HT-29 (cell line): ENCODE results near the gene MTHFD2L. TPM values are rescaled to one million over a fixed set of nuclear protein-coding genes. Genes with fewer than 3 reads are reported as not detected.
A peak's percentile ranks its signal among the peaks of the same experiment; 100 is the strongest.
"Not testable (repeated sequence)": the region's sequence is repeated elsewhere in the genome, so short reads cannot be mapped to it uniquely, and the experiment has no call there.

Source experiments
- DNase-seq: peaks from one replicate; pipeline ENCODE4 v3.0.0-alpha.2; 2015; ENCODE audit warnings: low spot score
- total RNA-seq: library from RNA; depleted of rRNA; stranded (reverse); fragments of >200 nt; shearing (Covaris generic); gene quantifications from 2 replicates; pipeline ENCODE4 v1.2.3, GENCODE V29; 2014

The MTHFD2L gene
- total RNA-seq, 1 experiment from 2014 or later: 18.4 TPM

DNA sequence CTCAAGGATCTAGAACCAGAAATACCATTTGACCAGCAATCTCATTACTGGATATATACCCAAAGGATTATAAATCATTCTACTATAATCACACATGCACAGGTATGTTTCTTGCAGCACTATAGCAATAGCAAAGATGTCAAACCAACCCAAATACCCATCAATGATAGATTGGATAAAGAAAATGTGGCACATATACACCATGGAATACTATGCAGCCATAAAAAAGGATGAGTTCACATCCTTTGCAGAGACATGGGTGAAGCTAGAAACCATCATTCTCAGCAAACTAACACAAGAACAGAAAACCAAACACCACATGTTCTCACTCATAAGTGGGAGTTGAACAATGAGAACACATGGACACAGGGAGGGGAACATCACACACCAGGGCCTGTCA, 25.7 kb upstream of the MTHFD2L start:
- not testable (repeated sequence) for DNase-seq

- no peak for DNase-seq
These were observed 25.0 kb upstream of the MTHFD2L start for GRCh38 chr4:74132944-74133343.

DNA sequence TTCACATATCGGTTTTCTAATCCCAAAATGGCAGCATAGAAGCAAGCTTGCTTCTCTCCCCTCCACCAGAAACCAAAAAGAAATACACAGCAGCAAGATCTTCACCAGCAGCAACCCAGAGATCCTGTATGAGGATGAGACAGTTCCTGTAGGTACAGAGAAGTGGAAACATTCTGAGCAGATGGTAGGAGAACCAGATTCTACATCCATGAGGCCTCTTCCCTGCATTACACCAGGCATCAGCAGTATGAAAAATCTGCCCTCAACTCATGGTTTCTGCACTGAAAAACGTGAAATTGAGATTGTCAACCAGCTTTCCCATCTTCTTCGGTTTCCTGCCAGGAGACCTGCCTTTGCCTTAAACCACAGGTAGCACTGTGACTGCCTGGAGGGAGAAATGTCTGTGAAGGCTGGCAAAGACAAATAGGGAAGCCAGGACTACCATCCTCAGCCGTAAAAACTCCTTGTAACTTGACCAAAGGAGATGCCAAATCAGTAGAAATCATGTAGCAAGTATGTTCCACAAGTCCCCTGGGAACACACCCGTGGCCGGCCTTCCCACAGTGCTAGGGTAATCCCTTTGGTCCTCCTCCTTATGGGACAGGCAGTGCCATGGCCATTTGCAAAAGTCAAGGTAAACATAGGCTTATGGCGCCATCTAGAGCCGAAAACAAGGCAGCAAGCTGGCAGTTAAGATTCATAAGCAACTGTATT, 24.0 kb upstream of the MTHFD2L start:
- peak; percentile 91 for DNase-seq

DNA sequence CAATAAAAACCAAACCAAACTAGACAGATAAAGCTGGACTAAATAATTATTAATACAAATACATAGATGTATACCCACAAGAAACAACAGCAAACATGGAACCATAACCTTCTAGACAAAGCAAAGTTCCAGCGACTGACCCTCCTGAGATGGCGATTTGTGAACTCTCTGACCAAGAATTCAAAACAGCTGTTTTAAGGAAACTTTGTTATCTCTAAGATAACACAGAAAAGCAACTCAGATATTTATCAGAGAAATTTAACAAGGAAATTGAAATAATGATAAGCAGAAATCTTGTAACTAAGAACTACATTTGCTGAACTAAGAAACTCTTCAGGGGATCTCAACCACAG, 23.4 kb upstream of the MTHFD2L start:
- DNase-seq: no peak

DNA sequence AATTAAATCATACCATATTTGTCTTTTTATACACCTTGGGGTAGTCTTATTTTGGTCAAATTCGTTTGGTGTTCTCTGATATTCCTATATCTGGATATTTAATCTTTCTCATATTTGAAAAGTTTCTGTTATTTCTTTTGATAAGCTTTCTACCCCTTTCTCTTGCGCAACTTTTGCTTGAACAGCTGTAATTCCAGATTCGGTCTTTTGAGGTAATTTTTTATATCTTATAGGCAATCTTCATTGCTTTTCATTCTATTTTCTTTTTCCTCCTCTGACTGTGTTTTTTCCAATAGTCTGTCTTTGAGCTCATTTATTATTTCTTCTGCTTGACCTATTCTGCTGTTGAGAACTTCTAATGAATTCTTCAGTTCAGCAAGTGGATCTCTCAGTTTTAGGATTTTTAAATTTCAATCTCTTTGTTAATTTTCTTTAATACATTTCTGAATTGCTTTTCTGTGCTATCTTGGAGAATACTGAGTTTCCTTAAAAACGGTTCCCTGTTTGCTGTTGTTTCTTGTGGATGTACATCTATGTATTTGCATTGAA, 11.3 kb upstream of the MTHFD2L start:
- DNase-seq: no peak

- DNase-seq: no peak
These were observed 9.7 kb upstream of the MTHFD2L start for GRCh38 chr4:74148205-74148604.

DNA sequence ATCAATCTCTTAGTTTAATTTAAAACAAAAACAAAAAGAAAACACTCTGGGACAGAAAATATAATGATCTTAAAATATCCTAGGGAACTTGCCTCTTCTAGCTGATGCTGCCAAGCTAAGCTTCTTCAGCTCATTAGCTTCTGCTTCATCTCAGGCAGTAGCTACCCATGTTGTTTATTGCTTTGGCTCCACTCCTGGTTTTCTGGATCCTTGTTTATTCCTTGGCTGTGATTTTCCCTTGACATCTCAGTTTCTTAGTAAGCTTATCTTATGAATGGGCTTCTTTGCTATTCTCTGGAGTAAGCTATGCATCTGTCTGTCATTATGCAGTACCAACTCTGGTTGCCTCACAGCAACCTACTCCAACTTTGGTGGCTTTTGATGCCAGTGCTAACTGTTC, 5.1 kb upstream of the MTHFD2L start:
- no peak for DNase-seq

DNA sequence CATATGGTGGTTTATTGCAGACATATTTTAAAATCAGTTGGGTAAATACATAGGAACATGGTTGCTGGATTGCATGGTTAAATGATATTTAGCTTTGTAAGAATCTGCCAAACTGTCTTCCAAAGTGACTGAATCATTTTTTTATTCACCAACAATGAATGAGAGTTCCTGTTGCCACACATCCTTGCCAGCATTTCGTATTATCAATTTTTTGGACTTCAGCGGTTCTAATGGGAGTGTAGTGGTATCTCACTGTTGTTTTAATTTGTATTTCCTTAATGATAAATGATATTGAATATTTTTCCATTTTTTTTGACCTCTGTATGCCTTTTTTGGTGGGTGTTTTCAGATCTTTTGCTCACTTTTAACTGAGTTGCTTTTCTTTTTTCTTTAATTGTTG, 1.4 kb upstream of the MTHFD2L start:
- no peak for DNase-seq

DNA sequence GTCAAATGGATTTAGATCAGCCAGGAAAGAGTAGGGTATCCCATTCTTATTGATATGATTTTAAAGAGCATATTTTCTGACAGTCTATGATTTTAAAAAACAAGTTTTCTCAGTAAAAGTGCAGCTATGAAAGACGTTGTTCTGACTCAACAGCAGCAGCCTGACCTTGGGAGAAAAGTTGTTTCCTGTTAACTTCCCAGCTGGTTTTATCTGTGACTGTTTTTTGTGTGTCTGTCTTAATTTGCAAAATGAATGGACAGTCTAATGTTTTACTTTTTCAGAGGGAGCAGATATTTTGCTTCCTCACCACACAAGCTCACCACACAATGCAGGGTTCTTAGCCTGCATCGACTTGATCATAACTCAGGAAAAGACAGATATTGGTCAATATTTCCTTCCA, 764 bp upstream of the MTHFD2L start:
- DNase-seq: no peak

GRCh38 chr4:74158466-74159142, 686 bp downstream of the MTHFD2L start:
- DNase-seq: peak; percentile 53

GRCh38 chr4:74159143-74159709, 1.3 kb downstream of the MTHFD2L start:
- DNase-seq: peak; percentile 43

DNA sequence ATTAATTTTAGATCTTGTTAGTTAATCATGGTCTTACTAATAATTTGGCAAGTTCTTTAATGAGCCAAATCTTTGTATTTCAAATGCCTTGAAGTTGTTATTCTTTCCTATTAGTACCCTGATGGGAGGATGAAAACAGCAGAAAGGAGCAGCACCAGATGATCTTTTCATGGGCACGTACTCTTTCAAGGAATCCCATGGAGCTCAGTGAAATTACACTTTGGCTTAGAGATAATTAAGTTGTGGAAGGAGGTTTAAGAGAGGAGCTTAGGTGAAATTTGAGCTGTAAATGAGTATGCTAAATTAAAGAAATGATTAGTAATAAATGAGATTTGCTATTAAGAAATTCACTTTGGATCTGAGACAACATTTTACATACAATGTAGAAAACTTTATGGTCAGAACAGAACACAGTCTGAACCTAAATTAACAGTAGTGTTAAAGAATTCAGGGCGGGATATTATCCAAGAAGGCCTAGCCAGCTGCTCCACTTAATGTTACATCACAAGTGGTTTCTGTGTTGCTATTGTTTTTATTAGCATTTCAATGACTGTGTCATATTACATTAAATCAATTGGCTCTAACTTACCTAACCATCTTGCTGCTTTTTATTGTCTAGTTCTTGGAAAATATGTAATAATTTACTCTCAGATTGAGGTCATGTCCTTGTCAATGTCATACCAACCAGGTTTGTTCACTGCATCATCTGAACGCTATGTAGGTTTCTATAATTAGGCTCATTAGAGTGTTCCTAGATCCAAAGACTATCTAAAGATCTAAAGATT, 3.9 kb downstream of the MTHFD2L start:
- no peak for DNase-seq

DNA sequence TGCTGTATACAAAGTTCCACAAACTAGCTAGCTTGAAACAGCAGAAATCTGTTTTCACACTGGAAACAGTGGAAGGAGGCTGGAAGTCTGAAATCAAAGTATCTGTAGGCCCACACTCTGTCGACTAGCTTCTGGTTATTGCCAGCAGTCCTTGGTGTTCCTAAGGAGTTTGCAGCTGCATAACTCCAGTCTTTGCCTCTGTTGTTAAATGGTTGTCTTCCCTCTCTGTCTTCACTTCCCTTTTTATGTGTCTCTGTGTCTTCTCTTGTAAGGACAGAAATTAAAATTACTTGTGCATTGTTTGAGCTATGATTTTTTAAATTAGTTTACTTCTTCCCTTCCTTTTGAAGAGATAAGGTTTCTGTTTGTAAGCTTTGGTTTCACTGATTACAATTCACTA, 8.2 kb downstream of the MTHFD2L start:
- DNase-seq: no peak

DNA sequence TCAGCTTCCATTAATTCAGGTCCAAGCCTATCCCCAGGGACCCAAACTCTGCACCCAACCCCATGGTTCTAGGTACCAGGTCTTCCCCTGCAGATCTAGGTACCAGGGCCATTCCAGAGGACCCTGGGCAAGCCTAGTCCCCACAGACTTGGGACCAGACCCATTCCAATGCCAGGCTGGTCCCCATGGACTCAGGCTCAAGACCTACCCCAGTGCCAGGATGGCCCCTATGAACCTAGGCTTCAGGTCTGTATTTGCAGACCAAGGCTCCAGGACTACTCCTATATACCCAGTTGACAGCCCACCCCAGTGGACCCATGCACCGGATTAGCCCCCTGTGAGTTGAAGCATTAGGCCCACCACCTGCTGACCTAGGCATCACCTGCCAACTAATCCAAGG, 8.9 kb downstream of the MTHFD2L start:
- no peak for DNase-seq

DNA sequence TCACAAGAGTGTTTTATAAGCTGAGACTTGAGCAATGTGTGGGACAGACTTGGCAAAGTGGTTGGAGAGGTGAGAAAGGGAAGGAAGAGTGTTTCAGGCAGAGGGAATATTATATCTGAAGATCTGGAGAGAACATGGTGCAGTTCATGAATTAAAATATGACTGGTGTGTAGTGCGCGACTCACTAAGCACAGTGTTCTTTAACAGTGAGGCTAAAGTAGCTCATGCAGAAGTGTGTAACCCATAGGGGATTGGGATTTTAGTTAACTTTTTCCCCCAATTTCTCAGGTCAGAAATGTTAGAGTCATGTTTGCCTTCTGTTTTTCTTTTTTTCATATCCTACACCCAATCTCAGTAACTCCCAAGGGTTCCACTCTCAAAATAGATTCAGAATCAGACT, 9.7 kb downstream of the MTHFD2L start:
- DNase-seq: no peak

DNA sequence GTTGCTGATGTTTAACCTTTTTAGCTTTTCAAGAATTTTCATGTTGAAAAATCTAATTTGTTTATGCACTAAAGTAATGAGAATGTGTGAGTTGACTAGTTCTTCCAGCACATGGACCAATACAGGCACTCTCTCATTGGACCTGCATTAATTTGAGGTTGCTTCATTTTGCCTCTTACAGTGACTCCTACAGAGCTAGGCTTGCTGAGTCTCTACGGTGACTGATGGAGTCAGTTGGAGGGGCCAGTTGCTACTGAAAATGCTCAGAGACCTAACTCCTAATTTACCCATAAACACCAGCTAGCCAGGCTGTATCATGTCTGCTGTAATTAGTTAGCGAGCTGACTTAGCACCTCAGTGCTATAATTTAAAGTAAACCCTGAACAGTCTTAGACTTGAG, 10.9 kb downstream of the MTHFD2L start:
- no peak for DNase-seq

DNA sequence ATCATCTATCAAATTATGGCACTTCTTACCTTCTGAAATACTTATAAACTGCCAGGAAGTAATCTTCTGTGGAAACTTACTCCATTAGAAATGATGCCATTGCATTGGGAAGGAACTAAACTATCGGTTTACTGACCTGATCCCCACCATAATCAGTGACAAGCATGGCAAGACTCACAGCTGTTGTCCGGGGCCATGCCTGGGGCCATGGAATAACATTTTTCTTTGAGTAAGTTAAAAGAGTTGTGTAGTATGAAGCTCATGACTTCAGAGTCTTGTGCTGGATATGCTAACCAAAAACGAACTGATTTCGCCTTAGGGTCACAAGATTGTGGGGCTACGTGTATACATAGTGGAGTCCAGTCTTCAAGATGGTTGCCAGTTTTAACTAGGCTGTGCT, 15.4 kb downstream of the MTHFD2L start:
- no peak for DNase-seq

- no peak for DNase-seq
These were observed 16.5 kb downstream of the MTHFD2L start for GRCh38 chr4:74174421-74174820.

GRCh38 chr4:74174941-74175340, 17.0 kb downstream of the MTHFD2L start:
- no peak for DNase-seq

DNA sequence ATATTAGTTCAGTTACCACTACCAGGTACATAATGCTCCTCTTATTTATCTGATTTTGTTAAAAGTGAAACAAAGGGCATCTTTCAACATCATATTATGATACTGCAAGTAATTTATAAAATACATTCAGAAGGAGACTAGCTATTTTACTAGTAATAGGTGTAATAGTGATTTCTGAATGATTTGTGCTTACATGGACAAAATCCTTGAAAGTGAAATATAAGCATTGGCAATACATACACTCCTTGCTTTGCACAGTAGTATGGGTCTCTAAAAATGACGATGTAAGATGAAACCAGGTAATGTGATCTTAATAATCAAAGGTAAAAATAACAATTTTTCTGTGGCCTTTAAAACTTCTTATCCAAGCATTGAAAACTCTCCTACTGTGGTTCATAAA, 17.5 kb downstream of the MTHFD2L start:
- no peak for DNase-seq

GRCh38 chr4:74178798-74179197, 20.9 kb downstream of the MTHFD2L start:
- no peak for DNase-seq

- no peak for DNase-seq
These were observed 23.3 kb downstream of the MTHFD2L start for GRCh38 chr4:74181219-74181618.
